MM.1S (cell line): ENCODE measurements around the gene CFC1.
"Not testable (repeated sequence)": the region's sequence is repeated elsewhere in the genome, so short reads cannot be mapped to it uniquely, and the experiment has no call there.

Source experiments
- CTCF ChIP-seq: fragments of 300-600 bp; sonication (generic); IDR thresholded peaks from 2 replicates; pipeline ENCODE4 v1.5.1; 2016; ENCODE audit warnings: antibody characterized with exemption, low read length, mixed read lengths
- EZH2 ChIP-seq: fragments of 300-600 bp; sonication (generic); optimal IDR thresholded peaks from 2 replicates; pipeline ENCODE3; 2017; ENCODE audit warnings: low read depth, mild to moderate bottlenecking, antibody characterized with exemption, low read length, mixed read lengths

GRCh38 chr2:130592791-130593414 is 6.5 kb downstream of the CFC1 start:
- not testable (repeated sequence) for TF ChIP-seq CTCF, EZH2
